DND-41 (cell line): ENCODE data around the gene FNDC11.

Experiments used
- EZH2 ChIP-seq: IDR thresholded peaks from 3 replicates; pipeline ENCODE4 v1.6.1; 2012; ENCODE audit warnings: borderline replicate concordance, low read depth, mild to moderate bottlenecking, moderate library complexity, low read length, inconsistent platforms; ENCODE audit not compliant: severe bottlenecking
- TF ChIP-seq, protein P1 (sequence below): IDR thresholded peaks from 2 replicates; pipeline ENCODE4 v1.5.1; 2012; ENCODE audit warnings: borderline replicate concordance, low read length, moderate library complexity, mild to moderate bottlenecking; ENCODE audit not compliant: poor library complexity, severe bottlenecking; ENCODE audit errors: extremely low read depth

DNA sequence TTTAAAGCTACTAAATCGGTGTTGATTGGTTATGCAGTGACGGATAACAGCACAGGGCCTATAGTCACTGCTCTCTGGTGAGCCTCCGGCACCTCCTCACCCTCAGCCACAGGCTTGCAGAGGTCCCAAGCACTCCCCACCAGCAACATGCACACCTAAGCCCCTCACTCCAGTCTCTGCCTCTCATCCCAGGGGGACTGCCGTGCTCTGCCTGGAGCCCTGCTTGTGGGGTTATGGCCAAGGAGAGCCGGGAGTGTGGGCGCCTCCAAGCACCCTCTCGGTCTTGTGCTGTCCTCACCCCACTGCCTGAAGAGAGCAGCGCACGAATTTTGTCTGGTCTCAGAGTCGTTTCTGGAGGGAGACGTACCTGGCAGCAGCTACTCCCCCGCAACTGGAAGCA lies 48.2 kb upstream of the FNDC11 start:
- TF ChIP-seq, protein P1, sequence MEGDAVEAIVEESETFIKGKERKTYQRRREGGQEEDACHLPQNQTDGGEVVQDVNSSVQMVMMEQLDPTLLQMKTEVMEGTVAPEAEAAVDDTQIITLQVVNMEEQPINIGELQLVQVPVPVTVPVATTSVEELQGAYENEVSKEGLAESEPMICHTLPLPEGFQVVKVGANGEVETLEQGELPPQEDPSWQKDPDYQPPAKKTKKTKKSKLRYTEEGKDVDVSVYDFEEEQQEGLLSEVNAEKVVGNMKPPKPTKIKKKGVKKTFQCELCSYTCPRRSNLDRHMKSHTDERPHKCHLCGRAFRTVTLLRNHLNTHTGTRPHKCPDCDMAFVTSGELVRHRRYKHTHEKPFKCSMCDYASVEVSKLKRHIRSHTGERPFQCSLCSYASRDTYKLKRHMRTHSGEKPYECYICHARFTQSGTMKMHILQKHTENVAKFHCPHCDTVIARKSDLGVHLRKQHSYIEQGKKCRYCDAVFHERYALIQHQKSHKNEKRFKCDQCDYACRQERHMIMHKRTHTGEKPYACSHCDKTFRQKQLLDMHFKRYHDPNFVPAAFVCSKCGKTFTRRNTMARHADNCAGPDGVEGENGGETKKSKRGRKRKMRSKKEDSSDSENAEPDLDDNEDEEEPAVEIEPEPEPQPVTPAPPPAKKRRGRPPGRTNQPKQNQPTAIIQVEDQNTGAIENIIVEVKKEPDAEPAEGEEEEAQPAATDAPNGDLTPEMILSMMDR, result no peak
- no peak for TF ChIP-seq EZH2
